A549 (cell line): ENCODE measurements around the gene B4GALT7. TPM values are rescaled to one million over a fixed set of nuclear protein-coding genes. Genes with fewer than 3 reads are reported as not detected.

ENCODE experiments used
- ATAC-seq, 2 experiments: fragments of 200-7000 bp in 1 of 2; fragments of >200 bp in 1 of 2; cut with Nextera tagmentation in 1 of 2; cut with Tn5 transposase in 1 of 2; 3 replicates each; pipeline versions ENCODE4 v1.8.0 to v1.9.1; 2018 to 2020; ENCODE audit warnings: mild to moderate bottlenecking in 1 of 2, moderate library complexity in 1 of 2
- CTCF ChIA-PET: fragments of 300-600 bp; sonication (Branson Sonifier 250); formaldehyde crosslinking; extraction: SDS; loops from one replicate; lab custom pipeline; 2021; ENCODE audit warnings: antibody characterized with exemption, inconsistent platforms; lab: Yijun Ruan, JAX
- POLR2A ChIA-PET: fragments of 350-600 bp; formaldehyde crosslinking; extraction: SDS; loops from one replicate; lab custom pipeline; 2021; ENCODE audit warnings: antibody characterized with exemption, inconsistent platforms; lab: Yijun Ruan, JAX
- DNase-seq, 2 experiments: peaks; one replicate each; pipeline versions ENCODE4 v3.0.0 to v3.0.0-alpha.2; 2011 to 2016; ENCODE audit warnings: low read depth in 1 of 2, low spot score in 1 of 2
- FAIRE-seq: peaks from 2 replicates; lab custom pipeline; 2011; peaks lifted over from hg19 to GRCh38; lab: Jason Lieb, UNC
- H3K27ac ChIP-seq, 2 experiments: fragments of >200 bp; sonication (Bioruptor Twin); formaldehyde crosslinking; 3 replicates each; pipeline ENCODE4 v1.5.1; 2016 to 2017
- H3K4me1 ChIP-seq: fragments of >200 bp; sonication (Bioruptor Twin); formaldehyde crosslinking; 3 replicates; pipeline ENCODE4 v1.6.1; 2016
- H3K4me2 ChIP-seq: fragments of >200 bp; sonication (Bioruptor Twin); formaldehyde crosslinking; 3 replicates; pipeline ENCODE4 v1.6.1; 2016
- H3K4me3 ChIP-seq: fragments of >200 bp; sonication (Bioruptor Twin); formaldehyde crosslinking; 3 replicates; pipeline ENCODE4 v1.5.1; 2016
- H3K9me3 ChIP-seq: fragments of >200 bp; sonication (Bioruptor Twin); formaldehyde crosslinking; 3 replicates; pipeline ENCODE4 v1.6.1; 2016
- BHLHE40 ChIP-seq: IDR thresholded peaks from 2 replicates; pipeline ENCODE4 v1.6.1; 2012; ENCODE audit warnings: low read depth, low read length, inconsistent platforms
- EHMT2 ChIP-seq: fragments of 200-600 bp; sonication (generic); IDR thresholded peaks from 2 replicates; pipeline ENCODE4 v1.6.1; 2016; ENCODE audit warnings: antibody characterized with exemption, low read depth, mild to moderate bottlenecking, moderate library complexity
- EP300 ChIP-seq, 2 experiments: fragments of >200 bp; sonication (Bioruptor Twin); formaldehyde crosslinking; IDR thresholded peaks; 2 replicates in 1 of 2; 3 replicates in 1 of 2; pipeline ENCODE4 v1.6.1; 2016 to 2017
- FOSB ChIP-seq: fragments of 250-450 bp; sonication (Bioruptor Pico); IDR thresholded peaks from 2 replicates; pipeline ENCODE4 v1.5.0; 2020; ENCODE audit warnings: mild to moderate bottlenecking, moderate library complexity
- FOXS1 ChIP-seq: fragments of 250-450 bp; sonication (Bioruptor Pico); IDR thresholded peaks from 2 replicates; pipeline ENCODE4 v1.5.0; 2020; ENCODE audit warnings: mild to moderate bottlenecking, moderate library complexity
- GATA3 ChIP-seq: IDR thresholded peaks from 2 replicates; pipeline ENCODE4 v1.6.1; 2012; ENCODE audit warnings: borderline replicate concordance
- HDAC2 ChIP-seq: fragments of 200-600 bp; sonication (generic); IDR thresholded peaks from 2 replicates; pipeline ENCODE4 v1.6.1; 2016
- HOXA7 ChIP-seq: fragments of 250-450 bp; sonication (Bioruptor Pico); IDR thresholded peaks from 2 replicates; pipeline ENCODE4 v1.5.0; 2020; ENCODE audit warnings: mild to moderate bottlenecking, moderate library complexity
- JUN ChIP-seq, 2 experiments: fragments of >200 bp; sonication (Bioruptor Twin); formaldehyde crosslinking; IDR thresholded peaks; 2 replicates in 1 of 2; 3 replicates in 1 of 2; pipeline ENCODE4 v1.6.1; 2016 to 2017
- KDM5A ChIP-seq: fragments of 200-600 bp; sonication (generic); IDR thresholded peaks from 2 replicates; pipeline ENCODE4 v1.6.1; 2016; ENCODE audit warnings: antibody characterized with exemption, mild to moderate bottlenecking
- MAFK ChIP-seq: fragments of 450-650 bp; IDR thresholded peaks from 2 replicates; pipeline ENCODE4 v1.6.1; 2014; ENCODE audit not compliant: partially characterized antibody
- MAZ ChIP-seq: fragments of 150-350 bp; IDR thresholded peaks from 2 replicates; pipeline ENCODE4 v1.6.1; 2014; ENCODE audit warnings: antibody characterized with exemption, low read depth, low read length, borderline replicate concordance
- NFE2L2 ChIP-seq: fragments of 150-350 bp; conservative IDR thresholded peaks from 2 replicates; pipeline ENCODE4 v1.6.1; 2014; ENCODE audit warnings: low read length
- PHF8 ChIP-seq: fragments of 200-600 bp; sonication (generic); IDR thresholded peaks from 2 replicates; pipeline ENCODE4 v1.6.1; 2016; ENCODE audit warnings: low read depth, mild to moderate bottlenecking, antibody characterized with exemption, moderate library complexity, borderline replicate concordance
- POLR2A ChIP-seq: IDR thresholded peaks from 2 replicates; pipeline ENCODE4 v1.6.1; 2012; ENCODE audit warnings: mild to moderate bottlenecking, low read length
- POLR2AphosphoS2 ChIP-seq: conservative IDR thresholded peaks from 2 replicates; pipeline ENCODE4 v1.6.1; 2012; ENCODE audit warnings: low read length, improper control_type of control experiment, inconsistent platforms
- RAD21 ChIP-seq, 2 experiments: fragments of >200 bp in 1 of 2; sonication (Bioruptor Twin) in 1 of 2; formaldehyde crosslinking in 1 of 2; IDR thresholded peaks in 1 of 2; conservative IDR thresholded peaks in 1 of 2; 2 replicates in 1 of 2; 3 replicates in 1 of 2; pipeline ENCODE4 v1.6.1; 2012 to 2018; ENCODE audit warnings: inconsistent platforms in 1 of 2
- RARB ChIP-seq: fragments of 250-450 bp; sonication (Bioruptor Pico); IDR thresholded peaks from 2 replicates; pipeline ENCODE4 v1.8.0; 2021; ENCODE audit warnings: mild to moderate bottlenecking, moderate library complexity
- RCOR1 ChIP-seq: fragments of 150-350 bp; IDR thresholded peaks from 2 replicates; pipeline ENCODE4 v1.6.1; 2014; ENCODE audit warnings: antibody characterized with exemption, low read length, low read depth
- TP53 ChIP-seq: fragments of 250-450 bp; sonication (Bioruptor Pico); IDR thresholded peaks from 2 replicates; pipeline ENCODE4 v1.5.0; 2021; ENCODE audit warnings: mild to moderate bottlenecking, moderate library complexity
- ZC3H11A ChIP-seq: fragments of 450-650 bp; IDR thresholded peaks from 2 replicates; pipeline ENCODE4 v1.6.1; 2014; ENCODE audit warnings: antibody characterized with exemption, mild to moderate bottlenecking
- WGBS: methylation state at CpG from one replicate; pipeline ENCODE4 v1.1.6; 2017; ENCODE audit errors: missing lambda C conversion rate; 5-methylcytosine and 5-hydroxymethylcytosine counted together
- polyA plus RNA-seq, 4 experiments: library from polyadenylated mRNA; depleted of rRNA in 3 of 4; stranded (reverse); fragments of >200 nt; fragmentation: RNase III in 1 of 4; extraction: RNeasy Plus Mini Kit Qiagen cat#74134 plus additional on column Dnase treatment in 1 of 4; gene quantifications; 2 replicates in 3 of 4; 3 replicates in 1 of 4; pipeline ENCODE4 v1.2.3, GENCODE V29; 2011 to 2017
- TF ChIP-seq, protein P1 (sequence below): fragments of 150-350 bp; IDR thresholded peaks from 2 replicates; pipeline ENCODE4 v1.6.1; 2014; ENCODE audit warnings: low read depth, mild to moderate bottlenecking, low read length
- TF ChIP-seq, protein P2 (sequence below): fragments of >200 bp; sonication (Bioruptor Twin); formaldehyde crosslinking; IDR thresholded peaks from 3 replicates; pipeline ENCODE4 v1.5.1; 2016
- TF ChIP-seq, protein P3 (sequence below): fragments of 250-450 bp; sonication (Bioruptor Pico); IDR thresholded peaks from 2 replicates; pipeline ENCODE4 v1.5.0; 2021; ENCODE audit warnings: mild to moderate bottlenecking, moderate library complexity, borderline replicate concordance
- TF ChIP-seq, protein P4 (sequence below): IDR thresholded peaks from 2 replicates; pipeline ENCODE4 v1.6.1; 2012

B4GALT7 gene
- polyA plus RNA-seq, 2 of the 4 experiments (the other 2 are of a cell fraction), result 13.0 to 18.0 TPM

DNA sequence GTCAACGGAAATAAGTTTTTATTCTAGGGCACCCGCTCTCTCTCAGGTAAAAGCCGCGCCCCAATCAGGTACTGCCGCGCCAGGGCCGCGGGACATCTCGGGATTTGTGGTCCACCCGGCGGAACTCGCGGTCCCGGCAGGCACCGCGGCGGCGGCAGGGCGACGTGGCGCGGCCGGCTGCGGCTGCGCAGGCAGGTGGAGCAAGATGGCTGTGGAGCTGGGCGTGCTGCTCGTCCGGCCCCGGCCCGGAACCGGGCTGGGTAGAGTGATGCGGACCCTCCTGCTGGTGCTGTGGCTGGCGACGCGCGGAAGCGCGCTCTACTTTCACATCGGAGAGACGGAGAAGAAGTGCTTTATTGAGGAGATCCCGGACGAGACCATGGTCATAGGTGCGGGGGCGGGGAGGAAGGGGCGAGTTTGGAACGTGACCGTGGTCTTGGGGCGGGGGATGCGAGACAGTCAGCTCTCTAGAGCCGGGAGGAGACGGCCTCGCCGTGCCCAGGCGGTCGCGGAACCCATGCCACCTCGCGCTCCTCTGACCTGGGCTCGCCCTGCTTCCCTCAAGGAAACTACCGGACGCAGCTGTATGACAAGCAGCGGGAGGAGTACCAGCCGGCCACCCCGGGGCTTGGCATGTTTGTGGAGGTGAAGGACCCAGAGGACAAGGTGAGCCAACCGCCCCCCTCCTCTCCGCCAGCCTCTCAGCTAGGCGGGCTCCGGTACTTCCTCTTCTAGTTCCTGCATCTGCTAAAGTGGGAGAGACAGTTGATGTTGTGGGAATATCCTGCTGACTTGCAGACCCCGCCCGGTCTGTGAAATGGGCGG is 7.7 kb upstream of the B4GALT7 start, which contains the start of gene TMED9 (continued):
- TF ChIP-seq MAFK (no peak), EHMT2 (no peak), MAZ (no peak)
- TF ChIP-seq, protein P1, sequence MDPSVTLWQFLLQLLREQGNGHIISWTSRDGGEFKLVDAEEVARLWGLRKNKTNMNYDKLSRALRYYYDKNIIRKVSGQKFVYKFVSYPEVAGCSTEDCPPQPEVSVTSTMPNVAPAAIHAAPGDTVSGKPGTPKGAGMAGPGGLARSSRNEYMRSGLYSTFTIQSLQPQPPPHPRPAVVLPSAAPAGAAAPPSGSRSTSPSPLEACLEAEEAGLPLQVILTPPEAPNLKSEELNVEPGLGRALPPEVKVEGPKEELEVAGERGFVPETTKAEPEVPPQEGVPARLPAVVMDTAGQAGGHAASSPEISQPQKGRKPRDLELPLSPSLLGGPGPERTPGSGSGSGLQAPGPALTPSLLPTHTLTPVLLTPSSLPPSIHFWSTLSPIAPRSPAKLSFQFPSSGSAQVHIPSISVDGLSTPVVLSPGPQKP, result no peak

DNA sequence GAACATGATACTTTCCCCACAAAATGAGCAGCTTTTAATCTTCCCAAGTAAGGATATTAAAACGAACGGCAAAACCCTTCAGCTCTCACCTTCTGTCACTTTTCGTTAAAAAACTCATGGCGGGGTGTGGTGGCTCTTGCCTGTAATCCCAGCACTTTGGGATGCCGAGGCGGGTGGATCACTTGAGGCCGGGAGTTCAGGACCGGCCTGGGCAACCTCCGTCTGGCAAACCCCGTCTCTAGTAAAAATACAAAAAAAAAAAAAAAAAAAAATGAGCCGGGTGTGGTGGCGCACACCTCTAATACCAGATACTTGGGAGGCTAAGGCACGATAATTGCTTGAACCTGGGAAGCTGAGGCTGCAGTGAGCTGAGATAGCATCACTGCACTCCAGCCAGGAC is 7.0 kb upstream of the B4GALT7 start:
- H3K4me3 ChIP-seq, result peak overlapping the region; percentile 94
- H3K4me1 ChIP-seq, result peaks cover 10% of the 10 kb centered on the region; the same call in 2 of the 3 replicates
- ChIA-PET POLR2A (interaction anchor here (1.0 to 1.4 kb wide), 4 partner anchors 11 to 96 kb away, joined by 3 to 5 read pairs (median 4); partner anchors contain the start of genes DDX41 and PDLIM7), CTCF (interaction anchor here (0.6 to 4.9 kb wide), 8 partner anchors 9 to 597 kb away, joined by 3 to 24 read pairs (median 3); no protein-coding TSS in a partner anchor)
- DNase-seq, result no peak
- ATAC-seq, result no peak
- no peak for TF ChIP-seq GATA3
- no peak for TF ChIP-seq POLR2AphosphoS2
- no peak for TF ChIP-seq FOXS1
- TF ChIP-seq, protein P2, sequence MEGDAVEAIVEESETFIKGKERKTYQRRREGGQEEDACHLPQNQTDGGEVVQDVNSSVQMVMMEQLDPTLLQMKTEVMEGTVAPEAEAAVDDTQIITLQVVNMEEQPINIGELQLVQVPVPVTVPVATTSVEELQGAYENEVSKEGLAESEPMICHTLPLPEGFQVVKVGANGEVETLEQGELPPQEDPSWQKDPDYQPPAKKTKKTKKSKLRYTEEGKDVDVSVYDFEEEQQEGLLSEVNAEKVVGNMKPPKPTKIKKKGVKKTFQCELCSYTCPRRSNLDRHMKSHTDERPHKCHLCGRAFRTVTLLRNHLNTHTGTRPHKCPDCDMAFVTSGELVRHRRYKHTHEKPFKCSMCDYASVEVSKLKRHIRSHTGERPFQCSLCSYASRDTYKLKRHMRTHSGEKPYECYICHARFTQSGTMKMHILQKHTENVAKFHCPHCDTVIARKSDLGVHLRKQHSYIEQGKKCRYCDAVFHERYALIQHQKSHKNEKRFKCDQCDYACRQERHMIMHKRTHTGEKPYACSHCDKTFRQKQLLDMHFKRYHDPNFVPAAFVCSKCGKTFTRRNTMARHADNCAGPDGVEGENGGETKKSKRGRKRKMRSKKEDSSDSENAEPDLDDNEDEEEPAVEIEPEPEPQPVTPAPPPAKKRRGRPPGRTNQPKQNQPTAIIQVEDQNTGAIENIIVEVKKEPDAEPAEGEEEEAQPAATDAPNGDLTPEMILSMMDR, result no peak
- TF ChIP-seq EP300 (IDR thresholded peaks at IDR 0.05), result no peak
- TF ChIP-seq BHLHE40, result no peak
- TF ChIP-seq, protein P3, sequence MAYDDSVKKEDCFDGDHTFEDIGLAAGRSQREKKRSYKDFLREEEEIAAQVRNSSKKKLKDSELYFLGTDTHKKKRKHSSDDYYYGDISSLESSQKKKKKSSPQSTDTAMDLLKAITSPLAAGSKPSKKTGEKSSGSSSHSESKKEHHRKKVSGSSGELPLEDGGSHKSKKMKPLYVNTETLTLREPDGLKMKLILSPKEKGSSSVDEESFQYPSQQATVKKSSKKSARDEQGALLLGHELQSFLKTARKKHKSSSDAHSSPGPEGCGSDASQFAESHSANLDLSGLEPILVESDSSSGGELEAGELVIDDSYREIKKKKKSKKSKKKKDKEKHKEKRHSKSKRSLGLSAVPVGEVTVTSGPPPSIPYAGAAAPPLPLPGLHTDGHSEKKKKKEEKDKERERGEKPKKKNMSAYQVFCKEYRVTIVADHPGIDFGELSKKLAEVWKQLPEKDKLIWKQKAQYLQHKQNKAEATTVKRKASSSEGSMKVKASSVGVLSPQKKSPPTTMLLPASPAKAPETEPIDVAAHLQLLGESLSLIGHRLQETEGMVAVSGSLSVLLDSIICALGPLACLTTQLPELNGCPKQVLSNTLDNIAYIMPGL, result no peak
- no peak for TF ChIP-seq NFE2L2
- no peak for TF ChIP-seq ZC3H11A
- TF ChIP-seq HOXA7 (CRISPR knock-in tag), result no peak
- no peak for TF ChIP-seq JUN (IDR thresholded peaks at IDR 0.05)
- TF ChIP-seq EHMT2, result no peak
- no peak for TF ChIP-seq FOSB
- 58% methylated on average over 13 of the region's 13 CpGs for WGBS
- FAIRE-seq, result no peak
- no peaks in the 10 kb centered on the region for H3K9me3 ChIP-seq
- H3K4me2 ChIP-seq, result peak overlapping the region; percentile 95
- peak overlapping the region; percentile 92 to 96 for H3K27ac ChIP-seq

DNA sequence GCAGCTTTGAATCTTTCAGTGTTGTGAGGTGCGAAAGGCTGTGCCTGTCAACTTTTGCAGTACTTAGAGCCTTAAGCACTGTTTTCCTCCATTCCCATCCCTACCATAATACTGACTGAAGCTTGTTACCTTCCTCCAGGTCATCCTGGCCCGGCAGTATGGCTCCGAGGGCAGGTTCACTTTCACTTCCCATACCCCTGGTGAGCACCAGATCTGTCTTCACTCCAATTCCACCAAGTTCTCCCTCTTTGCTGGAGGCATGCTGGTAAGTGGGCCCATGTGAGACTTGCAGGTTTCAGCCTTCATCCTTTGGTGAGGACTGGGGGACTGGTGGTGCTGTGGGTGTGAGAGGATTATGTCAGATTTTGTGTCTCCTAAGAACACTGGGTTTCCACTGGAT is 6.4 kb upstream of the B4GALT7 start:
- ATAC-seq (no peak), DNase-seq (no peak), FAIRE-seq (no peak)
- no peak overlapping the region for H3K27ac ChIP-seq
- H3K9me3 ChIP-seq, result no peaks in the 10 kb centered on the region
- H3K4me2 ChIP-seq, result peak overlapping the region; percentile 95
- no peak overlapping the region; the same call in 2 of the 3 replicates for H3K4me3 ChIP-seq
- H3K4me1 ChIP-seq, result peaks cover 10% of the 10 kb centered on the region; the same call in 2 of the 3 replicates
- ChIA-PET CTCF (interaction anchor here (0.6 to 4.9 kb wide), 7 partner anchors 8 to 596 kb away, joined by 3 to 24 read pairs (median 3); no protein-coding TSS in a partner anchor), POLR2A (no interaction called here)
- 98% methylated on average over 3 of the region's 3 CpGs for WGBS
- TF ChIP-seq RARB (no peak), PHF8 (no peak), EHMT2 (no peak), KDM5A (no peak), RAD21 (conservative IDR thresholded peaks at IDR 0.05 in 1 of 2, IDR thresholded peaks at IDR 0.05 in 1 of 2) (no peak), POLR2A (no peak), HDAC2 (no peak), GATA3 (no peak), MAFK (no peak), TP53 (no peak), RCOR1 (no peak)
- TF ChIP-seq, protein P4, sequence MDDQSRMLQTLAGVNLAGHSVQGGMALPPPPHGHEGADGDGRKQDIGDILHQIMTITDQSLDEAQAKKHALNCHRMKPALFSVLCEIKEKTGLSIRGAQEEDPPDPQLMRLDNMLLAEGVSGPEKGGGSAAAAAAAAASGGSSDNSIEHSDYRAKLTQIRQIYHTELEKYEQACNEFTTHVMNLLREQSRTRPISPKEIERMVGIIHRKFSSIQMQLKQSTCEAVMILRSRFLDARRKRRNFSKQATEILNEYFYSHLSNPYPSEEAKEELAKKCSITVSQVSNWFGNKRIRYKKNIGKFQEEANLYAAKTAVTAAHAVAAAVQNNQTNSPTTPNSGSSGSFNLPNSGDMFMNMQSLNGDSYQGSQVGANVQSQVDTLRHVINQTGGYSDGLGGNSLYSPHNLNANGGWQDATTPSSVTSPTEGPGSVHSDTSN, result no peak
